Measurements from ENCODE around the gene ABHD16B. TPM values are rescaled to one million over a fixed set of nuclear protein-coding genes. Genes with fewer than 3 reads are reported as not detected.

ABHD16B gene
- total and polyA plus RNA-seq, 2 of the 13 experiments (the other 11 are each of a cell fraction or from before 2014, with no cell fraction given) = not detected

DNA sequence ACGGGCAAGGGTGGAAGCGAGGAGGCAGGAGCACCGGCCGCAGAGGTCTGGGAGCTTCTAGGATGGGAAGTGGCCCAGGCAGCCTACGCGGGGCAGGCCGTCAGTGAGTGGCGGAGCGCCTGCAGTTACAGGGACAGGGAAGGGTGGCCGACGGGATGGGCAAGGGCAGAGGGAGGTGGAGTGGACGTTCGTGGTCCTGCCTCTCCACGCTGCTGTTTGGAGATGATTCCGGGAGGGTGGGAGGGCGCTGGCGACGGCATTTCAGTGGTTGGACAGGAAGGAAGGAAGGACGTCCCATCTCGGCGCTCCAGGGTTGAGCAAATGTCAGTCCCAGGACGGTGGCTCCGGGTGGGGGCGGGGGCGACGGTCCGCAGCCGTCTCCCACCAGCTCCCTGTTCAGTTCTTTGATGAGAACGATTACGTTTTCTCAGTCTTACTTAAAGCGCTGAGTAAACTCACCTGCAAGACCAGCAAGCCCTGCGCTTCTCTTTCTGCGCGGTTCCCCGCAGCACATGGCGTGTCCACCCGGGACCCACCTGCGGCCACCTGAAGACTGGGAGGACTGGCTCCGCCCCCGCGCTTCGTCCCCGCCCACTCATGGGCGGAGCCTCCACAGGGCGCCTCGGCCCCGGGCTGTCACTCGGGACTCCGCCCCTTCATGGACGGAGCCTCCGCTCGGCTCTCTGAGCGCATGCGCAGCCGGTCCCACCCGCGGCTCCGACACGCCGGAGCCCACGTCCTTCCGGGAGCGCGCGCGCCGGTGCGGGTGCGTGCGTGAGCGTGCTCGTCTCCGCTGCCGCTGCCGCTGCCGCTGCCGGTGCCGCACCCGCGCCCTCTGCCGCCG lies 33.3 kb downstream of the ABHD16B start, which contains the start of gene DNAJC5 (continued):
- peak; percentile 19; the same call in 1 of the 2 replicates for TF ChIP-seq SALL2 (CRISPR knock-in tag; IDR thresholded peaks at IDR 0.05)
- no peak for TF ChIP-seq ZNF780A (CRISPR knock-in tag; IDR thresholded peaks at IDR 0.05)
- no peak for TF ChIP-seq BRCA1 (CRISPR knock-in tag; IDR thresholded peaks at IDR 0.05)
- TF ChIP-seq SMC3 (IDR thresholded peaks at IDR 0.05; ENCODE audit: low read length) = no peak
- TF ChIP-seq ZNF577 (CRISPR knock-in tag; IDR thresholded peaks at IDR 0.05; ENCODE audit: borderline replicate concordance, low read depth) = no peak
- TF ChIP-seq, protein P1, sequence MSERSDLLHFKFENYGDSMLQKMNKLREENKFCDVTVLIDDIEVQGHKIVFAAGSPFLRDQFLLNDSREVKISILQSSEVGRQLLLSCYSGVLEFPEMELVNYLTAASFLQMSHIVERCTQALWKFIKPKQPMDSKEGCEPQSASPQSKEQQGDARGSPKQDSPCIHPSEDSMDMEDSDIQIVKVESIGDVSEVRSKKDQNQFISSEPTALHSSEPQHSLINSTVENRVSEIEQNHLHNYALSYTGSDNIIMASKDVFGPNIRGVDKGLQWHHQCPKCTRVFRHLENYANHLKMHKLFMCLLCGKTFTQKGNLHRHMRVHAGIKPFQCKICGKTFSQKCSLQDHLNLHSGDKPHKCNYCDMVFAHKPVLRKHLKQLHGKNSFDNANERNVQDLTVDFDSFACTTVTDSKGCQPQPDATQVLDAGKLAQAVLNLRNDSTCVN (CRISPR knock-in tag; IDR thresholded peaks at IDR 0.05; ENCODE audit: borderline replicate concordance) = peak; percentile 64
- peak; percentile 98 for TF ChIP-seq ARID4A (CRISPR knock-in tag; IDR thresholded peaks at IDR 0.05; ENCODE audit: borderline replicate concordance)
- TF ChIP-seq ZNF17 (CRISPR knock-in tag; IDR thresholded peaks at IDR 0.05) = no peak
- TF ChIP-seq USF2 (IDR thresholded peaks at IDR 0.05; ENCODE audit: low read depth, low read length) = no peak
- peak; percentile 42; the same call in 1 of the 2 replicates for TF ChIP-seq USF2 (CRISPR knock-in tag; IDR thresholded peaks at IDR 0.05; ENCODE audit: borderline replicate concordance)
- TF ChIP-seq, protein P2, sequence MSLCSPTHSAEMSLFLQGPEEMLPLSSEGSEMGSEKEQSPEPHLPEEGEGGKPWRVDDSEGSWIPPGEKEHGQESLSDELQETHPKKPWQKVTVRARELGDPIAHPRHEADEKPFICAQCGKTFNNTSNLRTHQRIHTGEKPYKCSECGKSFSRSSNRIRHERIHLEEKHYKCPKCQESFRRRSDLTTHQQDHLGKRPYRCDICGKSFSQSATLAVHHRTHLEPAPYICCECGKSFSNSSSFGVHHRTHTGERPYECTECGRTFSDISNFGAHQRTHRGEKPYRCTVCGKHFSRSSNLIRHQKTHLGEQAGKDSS (CRISPR knock-in tag; IDR thresholded peaks at IDR 0.05; ENCODE audit: borderline replicate concordance, low read depth) = no peak; the same call in 1 of the 2 replicates
- TF ChIP-seq, protein P3, sequence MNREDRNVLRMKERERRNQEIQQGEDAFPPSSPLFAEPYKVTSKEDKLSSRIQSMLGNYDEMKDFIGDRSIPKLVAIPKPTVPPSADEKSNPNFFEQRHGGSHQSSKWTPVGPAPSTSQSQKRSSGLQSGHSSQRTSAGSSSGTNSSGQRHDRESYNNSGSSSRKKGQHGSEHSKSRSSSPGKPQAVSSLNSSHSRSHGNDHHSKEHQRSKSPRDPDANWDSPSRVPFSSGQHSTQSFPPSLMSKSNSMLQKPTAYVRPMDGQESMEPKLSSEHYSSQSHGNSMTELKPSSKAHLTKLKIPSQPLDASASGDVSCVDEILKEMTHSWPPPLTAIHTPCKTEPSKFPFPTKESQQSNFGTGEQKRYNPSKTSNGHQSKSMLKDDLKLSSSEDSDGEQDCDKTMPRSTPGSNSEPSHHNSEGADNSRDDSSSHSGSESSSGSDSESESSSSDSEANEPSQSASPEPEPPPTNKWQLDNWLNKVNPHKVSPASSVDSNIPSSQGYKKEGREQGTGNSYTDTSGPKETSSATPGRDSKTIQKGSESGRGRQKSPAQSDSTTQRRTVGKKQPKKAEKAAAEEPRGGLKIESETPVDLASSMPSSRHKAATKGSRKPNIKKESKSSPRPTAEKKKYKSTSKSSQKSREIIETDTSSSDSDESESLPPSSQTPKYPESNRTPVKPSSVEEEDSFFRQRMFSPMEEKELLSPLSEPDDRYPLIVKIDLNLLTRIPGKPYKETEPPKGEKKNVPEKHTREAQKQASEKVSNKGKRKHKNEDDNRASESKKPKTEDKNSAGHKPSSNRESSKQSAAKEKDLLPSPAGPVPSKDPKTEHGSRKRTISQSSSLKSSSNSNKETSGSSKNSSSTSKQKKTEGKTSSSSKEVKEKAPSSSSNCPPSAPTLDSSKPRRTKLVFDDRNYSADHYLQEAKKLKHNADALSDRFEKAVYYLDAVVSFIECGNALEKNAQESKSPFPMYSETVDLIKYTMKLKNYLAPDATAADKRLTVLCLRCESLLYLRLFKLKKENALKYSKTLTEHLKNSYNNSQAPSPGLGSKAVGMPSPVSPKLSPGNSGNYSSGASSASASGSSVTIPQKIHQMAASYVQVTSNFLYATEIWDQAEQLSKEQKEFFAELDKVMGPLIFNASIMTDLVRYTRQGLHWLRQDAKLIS (CRISPR knock-in tag; IDR thresholded peaks at IDR 0.05) = no peak
- no peak for TF ChIP-seq MATR3 (CRISPR knock-in tag; IDR thresholded peaks at IDR 0.05)
- no peak for TF ChIP-seq E2F1 (CRISPR knock-in tag; IDR thresholded peaks at IDR 0.05)

Measured in HepG2 (cell line).